Pancreas (tissue), 10 donors: ENCODE data around the gene SDK1. TPM values are rescaled to one million over a fixed set of nuclear protein-coding genes. Genes with fewer than 3 reads are reported as not detected.
"Not testable (repeated sequence)": the region's sequence is repeated elsewhere in the genome, so short reads cannot be mapped to it uniquely, and the experiment has no call there.

ENCODE experiments used
- ATAC-seq, 4 donors: fragments of 200-7000 bp; cut with Tn5 transposase; one replicate each; pipeline versions ENCODE4 v1.8.0 to v1.9.1; 2020; ENCODE audit warnings: mild to moderate bottlenecking in 4 of 4, moderate library complexity in 4 of 4
- DNase-seq, 6 donors: peaks; one replicate each; pipeline ENCODE4 v3.0.0-alpha.2; 2020
- FAIRE-seq: peaks from 2 replicates; lab custom pipeline; 2012; peaks lifted over from hg19 to GRCh38; lab: Jason Lieb, UNC
- H3K27ac ChIP-seq, 4 donors: fragments of 200-600 bp; sonication (generic); 1 replicate in 3 of 4; 2 replicates in 1 of 4; pipeline versions ENCODE4 v1.5.0 to v1.8.0; 2020
- H3K27me3 ChIP-seq, 4 donors: fragments of 200-600 bp; one replicate each; pipeline ENCODE4 v1.8.0; 2021
- H3K36me3 ChIP-seq, 3 donors: fragments of 200-600 bp; sonication (generic) in 1 of 3; one replicate each; pipeline versions ENCODE4 v1.5.0 to v1.8.0; 2020 to 2021
- H3K4me1 ChIP-seq, 3 donors: fragments of 200-600 bp; one replicate each; pipeline ENCODE4 v1.8.0; 2021
- H3K4me3 ChIP-seq, 4 donors: fragments of 200-600 bp; sonication (generic) in 2 of 4; one replicate each; pipeline versions ENCODE4 v1.5.0 to v1.8.0; 2020 to 2021
- H3K9me3 ChIP-seq, 4 donors: fragments of 200-600 bp; one replicate each; pipeline ENCODE4 v1.8.0; 2021
- CTCF ChIP-seq, 4 donors: fragments of 200-600 bp; sonication (generic) in 3 of 4; IDR thresholded peaks; one replicate each; pipeline versions ENCODE4 v1.5.0 to v1.8.0; 2021; ENCODE audit warnings: antibody characterized with exemption in 4 of 4
- WGBS, 2 donors: extraction: QIAGEN DNeasy Blood & Tissue Kit; methylation state at CpG; one replicate each; pipeline ENCODE4 v1.1.7; 2013; 5-methylcytosine and 5-hydroxymethylcytosine counted together
- intact Hi-C, 3 donors: fragments of 100-400 bp; cut with DNase I; formaldehyde crosslinking; loops; one replicate each; pipeline versions ENCODE4 v1.11.1 to v1.14.2; 2022
- polyA plus RNA-seq, 2 donors: library from polyadenylated mRNA; stranded (reverse); fragments of 200-250 nt; gene quantifications; one replicate each; pipeline ENCODE4 v1.2.3, GENCODE V29; 2013
- total RNA-seq, 6 donors: library from RNA; stranded (reverse); fragmentation: NEBNext Ultra II Directional in 4 of 6; extraction: Animal tissue kit (Norgen Biotek cat#: 25700) in 4 of 6; gene quantifications; one replicate each; pipeline versions ENCODE4 v1.2.1 to v1.2.4, GENCODE V29; 2021 to 2023
- donor health status: healthy with polysubstance abuse.
- donor health status: DM: no; HTN: no; CAD: no; lungs with moderate emphysema.
- donor health status: DM: no; HTN: no; CAD: no.
- donor health status: control.
- donor health status: control.
- donor health status: Bipolar disorder and iron deficiency.
- donor health status: DM: yes; HTN: yes; CAD: no.
- donor health status: DM: no; HTN: no; CAD: no.
- donor health status: DM: no; HTN: no; CAD: no.
- donor health status: DM: yes; HTN: yes; CAD: no.

Gene SDK1
- total and polyA plus RNA-seq, 8 donors = 10.8 to 30.8 (median 19.8) TPM

GRCh38 chr7:4308205-4308590 is 1007.1 kb downstream of the SDK1 start:
- Histone ChIP-seq H3K4me1 (no peaks in the 10 kb centered on the region), H3K4me3 (no peak overlapping the region), H3K27ac (no peak overlapping the region), H3K36me3 (no peaks in the 10 kb centered on the region), H3K27me3 (no peaks in the 10 kb centered on the region), H3K9me3 (no peaks in the 10 kb centered on the region)
- FAIRE-seq = no peak
- TF ChIP-seq CTCF (IDR thresholded peaks at IDR 0.05) = no peak
- no peak for ATAC-seq
- intact Hi-C loops = no loop called here
- no peak for DNase-seq
- 86 to 87% methylated on average over 22 of the region's 22 CpGs for WGBS, 2 donors

- H3K9me3 ChIP-seq, intact Hi-C loops, H3K27ac ChIP-seq, H3K27me3 ChIP-seq, DNase-seq, H3K4me1 ChIP-seq, H3K4me3 ChIP-seq, H3K36me3 ChIP-seq, FAIRE-seq, ATAC-seq: not testable (repeated sequence)
- WGBS, 2 donors = 92 to 98% methylated on average over 25 to 29 of the region's 29 CpGs
Measured at GRCh38 chr7:4313911-4314310, 1012.9 kb downstream of the SDK1 start.

- H3K9me3 ChIP-seq, H3K36me3 ChIP-seq, H3K4me1 ChIP-seq, intact Hi-C loops, FAIRE-seq, ATAC-seq, DNase-seq, H3K27ac ChIP-seq, H3K27me3 ChIP-seq, H3K4me3 ChIP-seq: not testable (repeated sequence)
- 87 to 93% methylated on average over 16 of the region's 16 CpGs for WGBS, 2 donors
Measured at GRCh38 chr7:4314316-4314715, 1013.3 kb downstream of the SDK1 start.
